Endothelial cell of umbilical vein (primary cell): ENCODE measurements around the gene GDPD4. TPM values are rescaled to one million over a fixed set of nuclear protein-coding genes. Genes with fewer than 3 reads are reported as not detected.

Experiments used
- BruUV-seq: library from RNA; stranded (reverse); fragments of 400-500 nt; replicated peaks from 2 replicates; lab custom pipeline; 2021; lab: Mats Ljungman, UMichigan
- CTCF ChIA-PET: fragments of 300-600, 350-600 bp; sonication (Branson Sonifier 250); formaldehyde crosslinking; loops from one replicate; lab custom pipeline; 2021; ENCODE audit warnings: antibody characterized with exemption, inconsistent platforms; lab: Charles Lee
- POLR2A ChIA-PET: fragments of 300-600, 350-600 bp; sonication (Branson Sonifier 250); formaldehyde crosslinking; loops from one replicate; lab custom pipeline; 2021; ENCODE audit warnings: antibody characterized with exemption, inconsistent platforms; lab: Charles Lee
- DNase-seq: peaks from one replicate; pipeline ENCODE4 v3.0.0-alpha.2; 2011; ENCODE audit warnings: low read depth, low spot score
- FAIRE-seq: peaks from 2 replicates; lab custom pipeline; 2011; peaks lifted over from hg19 to GRCh38; lab: Jason Lieb, UNC
- H2AFZ ChIP-seq: 2 replicates; pipeline ENCODE4 v1.6.0; 2012; ENCODE audit warnings: low read depth, low read length, control low read depth, inconsistent platforms
- H3K27ac ChIP-seq: 2 replicates; pipeline ENCODE4 v1.5.1; 2011; ENCODE audit warnings: low read depth, mild to moderate bottlenecking, control low read depth, low read length, moderate library complexity; ENCODE audit not compliant: insufficient read depth
- H3K27me3 ChIP-seq, 2 experiments: 2 replicates each; pipeline versions ENCODE4 v1.6.0 to v1.6.1; 2011; ENCODE audit warnings: low read length in 2 of 2, mixed read lengths in 1 of 2; ENCODE audit not compliant: control insufficient read depth in 2 of 2, insufficient read depth in 2 of 2
- H3K36me3 ChIP-seq, 2 experiments: 2 replicates in 1 of 2; 3 replicates in 1 of 2; pipeline ENCODE4 v1.5.1; 2011; ENCODE audit warnings: low read length in 2 of 2, mild to moderate bottlenecking in 1 of 2, moderate library complexity in 1 of 2; ENCODE audit not compliant: control insufficient read depth in 2 of 2, insufficient read depth in 2 of 2; ENCODE audit errors: extremely low read depth in 1 of 2
- H3K4me1 ChIP-seq: 3 replicates; pipeline ENCODE4 v1.5.1; 2011; ENCODE audit warnings: mild to moderate bottlenecking, low read length; ENCODE audit not compliant: control insufficient read depth, insufficient read depth; ENCODE audit errors: extremely low read depth
- H3K4me2 ChIP-seq: 2 replicates; pipeline ENCODE4 v1.6.1; 2011; ENCODE audit warnings: low read length, control low read depth, mixed read lengths; ENCODE audit not compliant: insufficient read depth
- H3K4me3 ChIP-seq, 3 experiments: fragments of 200-600 bp in 1 of 3; sonication (generic), shearing (Covaris generic) in 1 of 3; replicated peaks in 1 of 3; 2 replicates each; pipeline ENCODE4 v1.5.1; 2011 to 2016; ENCODE audit warnings: control low read depth in 3 of 3, low read length in 3 of 3, mild to moderate bottlenecking in 2 of 3, inconsistent platforms in 1 of 3, low read depth in 1 of 3, moderate library complexity in 1 of 3; ENCODE audit not compliant: insufficient read depth in 1 of 3
- H3K79me2 ChIP-seq: 2 replicates; pipeline ENCODE4 v1.6.0; 2012; ENCODE audit warnings: low read length, inconsistent platforms; ENCODE audit not compliant: control insufficient read depth, insufficient read depth
- H3K9ac ChIP-seq: replicated peaks from 2 replicates; pipeline ENCODE3; 2011; ENCODE audit warnings: low read length, control low read depth; ENCODE audit not compliant: insufficient read depth; ENCODE audit errors: extremely low read depth
- H3K9me1 ChIP-seq: replicated peaks from 3 replicates; pipeline ENCODE4 v1.6.0; 2011; ENCODE audit warnings: mild to moderate bottlenecking, low read length; ENCODE audit not compliant: control insufficient read depth, insufficient read depth; ENCODE audit errors: extremely low read depth
- H3K9me3 ChIP-seq: replicated peaks from 2 replicates; pipeline ENCODE4 v1.5.1; 2012; ENCODE audit warnings: low read length, inconsistent platforms; ENCODE audit not compliant: control insufficient read depth, insufficient read depth
- H4K20me1 ChIP-seq: replicated peaks from 2 replicates; pipeline ENCODE3; 2011; ENCODE audit warnings: mild to moderate bottlenecking, low read length; ENCODE audit not compliant: control insufficient read depth, insufficient read depth; ENCODE audit errors: extremely low read depth
- CTCF ChIP-seq, 2 donors: IDR thresholded peaks; 1 replicate in 1 of 2; 2 replicates in 1 of 2; pipeline ENCODE4 v1.5.1; 2011; ENCODE audit warnings: low read length in 2 of 2, mild to moderate bottlenecking in 2 of 2, moderate library complexity in 2 of 2, control low read depth in 1 of 2, inconsistent platforms in 1 of 2, low read depth in 1 of 2; ENCODE audit not compliant: insufficient read depth in 1 of 2; ENCODE audit errors: extremely low read depth in 1 of 2
- EZH2 ChIP-seq: IDR thresholded peaks from 2 replicates; pipeline ENCODE4 v1.6.1; 2012; ENCODE audit warnings: borderline replicate concordance, low read depth, mild to moderate bottlenecking, moderate library complexity, low read length, inconsistent platforms; ENCODE audit not compliant: severe bottlenecking
- GATA2 ChIP-seq: IDR thresholded peaks from 2 replicates; pipeline ENCODE4 v1.7.0; 2011; ENCODE audit warnings: low read depth, mild to moderate bottlenecking, moderate library complexity, mixed read lengths, low read length; ENCODE audit not compliant: insufficient read length, insufficient read depth
- JUN ChIP-seq: IDR thresholded peaks from 2 replicates; pipeline ENCODE4 v1.6.1; 2011; ENCODE audit warnings: borderline replicate concordance, low read depth; ENCODE audit not compliant: insufficient read length, insufficient read depth
- MYC ChIP-seq: IDR thresholded peaks from one replicate; pipeline ENCODE4 v1.6.1; 2011; ENCODE audit warnings: mild to moderate bottlenecking, low read depth, low read length
- POLR2A ChIP-seq: IDR thresholded peaks from 2 replicates; pipeline ENCODE4 v1.6.1; 2012; ENCODE audit warnings: low read depth, mild to moderate bottlenecking, control low read depth, low read length
- POLR2AphosphoS5 ChIP-seq: IDR thresholded peaks from 2 replicates; pipeline ENCODE4 v1.6.1; 2012; ENCODE audit warnings: low read depth, mild to moderate bottlenecking, control low read depth, low read length, moderate library complexity; ENCODE audit not compliant: insufficient read depth
- dilution Hi-C: fragments of 300-500 bp; cut with MboI; formaldehyde crosslinking; loops from one replicate; pipeline ENCODE4 v1.15.0; 2019; ENCODE audit warnings: low sequenced_read_pairs; ENCODE audit not compliant: extremely low pct_ligation_motif_present
- intact Hi-C: fragments of 100-400 bp; cut with micrococcal nuclease; formaldehyde crosslinking; loops from one replicate; pipeline ENCODE4 v1.10.0; 2022
- polyA plus RNA-seq, 4 experiments: library from polyadenylated mRNA; depleted of rRNA in 3 of 4; stranded (reverse) in 3 of 4; unstranded in 1 of 4; fragments of >200 nt; gene quantifications; 2 replicates each; pipeline versions ENCODE4 v1.2.1 to v1.2.3, GENCODE V29; 2011 to 2012; ENCODE audit warnings: missing spikeins in 1 of 4
- total RNA-seq: library from RNA; stranded (reverse); gene quantifications from 2 replicates; pipeline ENCODE4 v1.2.3, GENCODE V29; 2021

The GDPD4 gene
- total and polyA plus RNA-seq, 2 donors (not counting 3 experiments of a cell fraction or from before 2014, with no cell fraction given): not detected

DNA sequence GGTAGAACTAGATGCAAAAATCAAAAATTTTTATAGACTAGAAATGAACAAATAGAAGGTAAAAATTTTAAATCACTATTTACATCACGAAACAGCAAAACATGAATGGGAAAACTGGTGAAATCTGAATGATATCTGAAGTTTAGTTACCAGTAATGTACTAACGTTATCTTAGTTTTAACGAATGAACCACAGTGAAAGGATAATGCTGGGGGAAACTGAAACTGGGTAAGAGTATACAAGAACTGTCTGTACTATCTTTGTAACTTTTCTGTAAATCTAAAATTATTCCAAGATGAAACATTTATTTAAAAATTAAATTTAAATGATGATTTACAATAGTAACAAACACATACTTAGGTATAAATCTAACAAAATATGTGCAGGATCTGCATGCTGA is 7.4 kb downstream of the GDPD4 start:
- POLR2A ChIA-PET: no interaction called here
- FAIRE-seq (no peak), DNase-seq (no peak)
- TF ChIP-seq CTCF (IDR thresholded peaks at IDR 0.05; ENCODE audit: extremely low read depth in 1 of 2, insufficient read depth in 1 of 2, low read depth in 1 of 2, low read length in 2 of 2) (no peak), POLR2AphosphoS5 (no peak), GATA2 (no peak), MYC (no peak), EZH2 (no peak), JUN (no peak), POLR2A (no peak)
- H3K9me1 ChIP-seq: no peaks in the 10 kb centered on the region
- H3K36me3 ChIP-seq: no peaks in the 10 kb centered on the region
- H3K9ac ChIP-seq: no peak overlapping the region
- dilution Hi-C loops (no loop called here), intact Hi-C loops (no loop called here)
- CTCF ChIA-PET: no interaction called here
- H2AFZ ChIP-seq: no peak overlapping the region
- H4K20me1 ChIP-seq: no peaks in the 10 kb centered on the region
- no peak overlapping the region for H3K4me2 ChIP-seq
- H3K4me1 ChIP-seq: no peaks in the 10 kb centered on the region
- no TSS peak for BruUV-seq
- no peak overlapping the region for H3K27ac ChIP-seq
- H3K4me3 ChIP-seq: no peak overlapping the region
- no peaks in the 10 kb centered on the region for H3K79me2 ChIP-seq
- no peaks in the 10 kb centered on the region for H3K9me3 ChIP-seq
- H3K27me3 ChIP-seq: peaks cover 0 to 6% of the 10 kb centered on the region in 2 experiments
